HS-5 (cell line): Measurements from ENCODE around the gene EGR1.

Experiments
- DNase-seq: peaks from one replicate; pipeline ENCODE4 v3.0.0-alpha.2; 2012; ENCODE audit warnings: low read depth

Gene EGR1

DNA sequence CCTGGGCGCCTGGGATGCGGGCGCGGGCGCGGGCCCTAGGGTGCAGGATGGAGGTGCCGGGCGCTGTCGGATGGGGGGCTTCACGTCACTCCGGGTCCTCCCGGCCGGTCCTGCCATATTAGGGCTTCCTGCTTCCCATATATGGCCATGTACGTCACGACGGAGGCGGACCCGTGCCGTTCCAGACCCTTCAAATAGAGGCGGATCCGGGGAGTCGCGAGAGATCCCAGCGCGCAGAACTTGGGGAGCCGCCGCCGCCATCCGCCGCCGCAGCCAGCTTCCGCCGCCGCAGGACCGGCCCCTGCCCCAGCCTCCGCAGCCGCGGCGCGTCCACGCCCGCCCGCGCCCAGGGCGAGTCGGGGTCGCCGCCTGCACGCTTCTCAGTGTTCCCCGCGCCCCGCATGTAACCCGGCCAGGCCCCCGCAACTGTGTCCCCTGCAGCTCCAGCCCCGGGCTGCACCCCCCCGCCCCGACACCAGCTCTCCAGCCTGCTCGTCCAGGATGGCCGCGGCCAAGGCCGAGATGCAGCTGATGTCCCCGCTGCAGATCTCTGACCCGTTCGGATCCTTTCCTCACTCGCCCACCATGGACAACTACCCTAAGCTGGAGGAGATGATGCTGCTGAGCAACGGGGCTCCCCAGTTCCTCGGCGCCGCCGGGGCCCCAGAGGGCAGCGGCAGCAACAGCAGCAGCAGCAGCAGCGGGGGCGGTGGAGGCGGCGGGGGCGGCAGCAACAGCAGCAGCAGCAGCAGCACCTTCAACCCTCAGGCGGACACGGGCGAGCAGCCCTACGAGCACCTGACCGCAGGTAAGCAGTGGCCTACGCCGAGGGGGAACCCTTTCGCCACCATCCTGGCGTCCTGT, at the start of gene EGR1:
Gene EGR1, plus strand, starts transcription at position 219 of the 864 bp plus-strand sequence. Its CDS starts 283 bp downstream, at position 502.
- peak; percentile 76 for DNase-seq

DNA sequence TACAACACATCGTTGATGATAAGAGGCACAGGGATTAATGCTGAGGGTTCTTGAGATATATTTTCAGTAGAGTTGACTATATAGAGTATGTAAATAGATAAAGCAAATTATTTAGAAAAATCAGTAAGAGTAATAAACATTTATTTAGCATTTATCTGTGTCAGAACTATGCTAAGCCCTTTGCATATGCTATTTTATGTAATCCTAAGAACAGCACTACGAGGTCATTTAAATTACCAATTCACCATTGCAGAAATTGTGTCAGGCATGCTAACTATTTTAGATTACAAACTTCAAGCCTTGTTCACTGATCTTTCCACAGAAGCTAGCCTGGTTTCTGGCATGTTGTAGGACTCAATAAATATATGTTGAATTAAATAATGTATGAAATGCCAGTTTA, 46.8 kb upstream of the EGR1 start:
- DNase-seq = no peak

DNA sequence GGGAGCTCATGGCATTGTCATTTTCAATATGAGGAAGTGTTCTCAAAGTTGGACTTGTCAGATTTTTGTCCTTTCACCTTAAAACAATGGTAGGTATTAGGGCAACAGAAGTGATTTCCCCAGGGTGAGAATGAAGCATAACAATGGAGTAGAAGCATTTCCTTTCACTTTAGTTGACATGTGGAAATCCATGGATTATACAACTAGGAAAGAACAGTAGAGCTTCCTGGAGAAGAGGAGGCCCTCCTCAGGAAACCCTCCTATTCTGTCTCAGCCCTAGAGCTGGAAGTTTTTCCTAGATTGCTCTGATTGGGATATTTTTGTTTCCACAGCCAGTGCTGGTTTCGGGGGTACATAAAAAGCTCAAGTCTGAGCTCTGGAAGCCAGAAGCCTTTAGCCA, 40.2 kb upstream of the EGR1 start:
- DNase-seq = no peak

DNA sequence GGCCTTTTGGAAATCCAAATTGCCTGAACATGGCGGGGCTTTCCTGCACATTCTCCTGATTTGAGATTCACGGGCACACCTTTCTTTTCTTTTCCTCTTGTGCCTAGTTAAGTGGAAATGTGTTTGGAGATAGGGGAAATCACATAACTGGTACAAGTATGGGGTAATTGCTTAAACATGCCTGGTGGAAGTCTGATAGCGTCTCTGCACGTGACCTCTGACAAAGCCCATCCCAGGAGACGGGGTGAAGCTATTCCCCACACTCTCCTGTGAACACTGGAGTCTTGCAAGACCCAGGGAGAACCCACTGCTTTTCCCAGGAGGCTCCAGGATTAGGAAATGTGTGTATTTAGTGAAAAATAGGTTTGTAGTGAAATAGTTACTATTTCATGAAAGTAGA, 29.3 kb upstream of the EGR1 start:
- no peak for DNase-seq

DNA sequence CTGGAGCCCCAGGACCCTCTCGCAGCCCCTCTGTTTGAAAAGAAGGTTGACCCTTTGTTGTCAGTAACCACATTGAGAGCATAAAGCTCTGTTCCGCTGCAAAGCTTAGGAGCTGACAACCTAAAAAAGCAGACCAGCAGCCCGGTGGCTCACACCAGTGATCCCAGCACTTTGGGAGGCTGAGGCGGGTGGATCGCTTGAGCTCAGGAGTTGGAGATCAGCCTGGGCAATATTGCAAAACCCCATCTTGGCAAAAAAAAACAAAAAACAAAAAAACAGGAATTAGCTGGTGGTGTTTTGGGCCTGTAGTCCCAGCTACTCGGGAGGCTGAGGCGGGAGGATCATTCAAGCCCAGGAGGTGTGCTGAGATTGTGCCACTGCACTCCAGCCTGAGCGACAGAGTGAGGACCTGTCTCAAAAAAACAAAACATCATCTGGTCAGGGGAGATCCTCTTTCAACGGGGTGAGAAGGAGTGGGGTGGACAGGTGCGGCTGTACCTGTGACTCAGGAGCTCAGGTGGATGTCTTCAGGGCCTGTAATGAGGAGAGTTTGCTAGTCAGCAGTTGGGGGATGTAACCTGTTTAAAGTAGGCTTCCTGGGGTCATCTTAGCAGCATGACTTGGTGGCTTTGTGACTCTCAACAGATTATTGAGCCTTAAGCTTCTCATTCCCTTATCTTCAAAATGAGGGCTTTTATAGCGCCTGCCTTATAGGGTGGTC, 27.1 kb upstream of the EGR1 start:
- DNase-seq = no peak

DNA sequence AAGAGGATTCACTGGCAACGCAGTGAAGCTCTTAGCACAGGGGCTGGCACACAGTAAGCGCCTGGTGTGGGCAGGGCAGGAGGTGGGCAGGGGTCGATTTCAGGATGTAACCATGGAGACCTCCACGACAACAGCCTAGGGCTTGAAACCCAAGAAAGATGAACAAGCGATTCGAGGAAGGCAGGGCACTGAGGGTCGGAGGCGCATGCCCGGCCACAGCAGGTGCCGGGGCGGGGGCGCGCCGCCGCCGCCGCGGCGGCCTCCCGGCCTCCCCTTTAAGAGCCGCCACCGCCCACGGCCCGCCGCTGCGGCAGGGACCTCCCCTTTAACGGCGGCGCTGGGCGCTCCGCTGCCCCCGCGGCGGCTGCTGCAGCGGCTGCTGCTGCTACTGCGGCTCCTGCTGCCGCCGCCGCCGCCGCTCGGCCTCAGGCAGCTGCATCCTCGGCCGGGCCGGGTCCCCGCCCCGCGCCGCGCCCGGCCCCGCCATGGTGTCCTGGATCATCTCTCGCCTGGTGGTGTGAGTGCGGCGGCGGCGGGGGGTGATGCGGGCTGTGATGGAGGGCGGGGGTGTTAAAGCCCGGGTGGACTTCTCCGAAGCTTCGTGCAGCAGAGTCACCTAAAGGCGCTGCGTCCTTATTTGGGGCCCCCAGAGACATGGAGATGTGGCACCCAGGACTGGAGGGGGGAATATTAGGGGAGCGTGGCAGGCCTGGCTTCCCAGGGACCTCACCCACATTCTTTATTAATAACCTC, 26.4 kb upstream of the EGR1 start, which contains the start of gene REEP2:
Gene REEP2, plus strand, starts transcription at position 334 of the 753 bp plus-strand sequence. Its CDS starts 152 bp downstream, at position 486.
- no peak for DNase-seq

DNA sequence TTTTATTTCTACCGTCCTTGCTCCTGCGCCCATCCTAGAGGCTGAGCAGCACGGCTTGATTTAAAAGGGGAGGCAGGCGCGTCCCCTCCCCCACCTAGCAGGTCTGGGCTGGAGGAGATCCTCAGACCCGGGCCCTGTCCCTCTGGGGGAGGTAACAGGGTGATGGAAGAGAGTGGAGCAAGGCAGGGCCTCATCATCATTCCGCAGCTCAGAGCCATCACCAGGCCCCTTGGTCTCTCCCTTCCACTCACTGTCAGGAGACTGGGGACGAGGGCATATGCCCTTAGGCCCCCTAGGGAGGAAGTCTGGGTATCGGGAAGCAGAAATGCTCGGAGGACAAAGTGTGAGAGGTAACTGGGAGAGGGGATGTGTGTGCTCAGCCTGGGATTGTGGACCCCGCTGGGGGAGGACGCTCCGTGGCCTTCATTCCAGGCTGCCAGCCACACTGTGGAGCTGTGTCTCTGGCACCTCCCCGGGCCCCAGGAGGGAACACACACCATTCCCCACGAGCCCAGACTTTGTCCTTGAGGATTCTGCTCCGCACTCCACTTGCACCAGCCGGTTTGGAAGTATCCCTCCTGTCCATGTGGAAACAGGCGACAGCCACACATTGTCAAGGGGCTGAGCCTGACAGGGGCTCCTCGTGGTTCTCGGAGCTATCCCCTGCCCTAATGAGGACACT, 25.7 kb upstream of the EGR1 start:
- DNase-seq = no peak

DNA sequence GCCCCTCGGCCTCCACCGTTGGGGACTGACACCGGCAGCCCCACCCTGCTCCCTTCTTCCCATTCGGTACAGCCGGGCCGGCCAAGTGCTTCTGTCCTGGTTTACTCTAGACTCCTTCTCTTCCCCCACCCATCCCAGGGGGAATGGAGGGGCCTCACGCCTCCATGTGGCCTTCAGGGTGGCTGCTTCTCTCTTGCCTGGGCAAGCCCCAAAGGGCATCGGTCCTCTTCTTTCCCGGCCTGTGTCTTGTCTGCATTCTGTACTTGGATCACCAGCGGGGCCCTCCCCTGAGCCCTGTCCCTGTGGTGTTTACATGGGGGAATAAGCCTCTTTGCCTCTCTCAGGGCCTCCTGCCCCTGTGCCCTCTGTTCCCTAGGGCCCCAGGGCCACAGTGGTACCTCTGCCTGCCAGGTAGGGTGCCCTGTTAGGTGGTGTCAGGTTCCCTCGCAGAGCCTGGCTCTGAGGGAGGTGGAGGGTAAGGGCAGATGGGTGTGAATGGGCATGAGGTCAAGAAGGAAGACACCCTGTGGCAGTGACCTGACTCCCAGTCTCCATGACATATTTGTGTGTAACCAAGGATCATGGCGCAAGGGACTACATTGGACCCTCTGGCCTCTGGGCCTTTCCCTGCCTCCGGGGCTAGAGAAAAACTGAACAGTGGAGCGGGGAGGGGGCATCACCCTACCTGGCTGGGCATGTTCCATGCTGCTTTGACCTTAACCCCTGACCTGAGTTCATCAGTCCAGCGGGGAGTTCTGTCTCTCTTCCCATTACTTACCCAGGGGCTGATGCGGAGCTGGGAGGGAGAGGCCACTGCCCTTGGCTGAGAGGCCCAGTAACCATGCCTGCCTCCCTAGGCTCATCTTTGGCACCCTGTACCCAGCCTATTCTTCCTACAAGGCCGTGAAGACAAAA, 24.9 kb upstream of the EGR1 start:
- no peak for DNase-seq

DNA sequence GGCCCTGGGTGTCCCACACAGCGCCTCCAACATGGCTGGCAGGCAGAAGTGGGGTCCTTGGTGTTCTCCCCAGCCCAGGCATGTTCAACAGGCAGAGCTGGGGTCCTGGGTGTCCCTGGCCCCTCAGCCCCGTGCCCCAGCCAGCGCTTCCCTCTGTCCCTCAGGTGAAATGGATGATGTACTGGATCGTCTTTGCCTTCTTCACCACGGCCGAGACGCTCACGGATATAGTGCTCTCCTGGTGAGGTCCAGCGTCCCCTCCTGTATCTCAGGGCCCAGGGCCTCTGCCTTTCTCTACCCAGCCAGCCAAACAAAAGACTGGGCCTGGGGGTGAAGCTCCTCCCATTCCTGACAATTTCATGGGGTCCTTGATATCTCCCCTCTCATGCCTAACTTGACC, 24.1 kb upstream of the EGR1 start:
- no peak for DNase-seq

DNA sequence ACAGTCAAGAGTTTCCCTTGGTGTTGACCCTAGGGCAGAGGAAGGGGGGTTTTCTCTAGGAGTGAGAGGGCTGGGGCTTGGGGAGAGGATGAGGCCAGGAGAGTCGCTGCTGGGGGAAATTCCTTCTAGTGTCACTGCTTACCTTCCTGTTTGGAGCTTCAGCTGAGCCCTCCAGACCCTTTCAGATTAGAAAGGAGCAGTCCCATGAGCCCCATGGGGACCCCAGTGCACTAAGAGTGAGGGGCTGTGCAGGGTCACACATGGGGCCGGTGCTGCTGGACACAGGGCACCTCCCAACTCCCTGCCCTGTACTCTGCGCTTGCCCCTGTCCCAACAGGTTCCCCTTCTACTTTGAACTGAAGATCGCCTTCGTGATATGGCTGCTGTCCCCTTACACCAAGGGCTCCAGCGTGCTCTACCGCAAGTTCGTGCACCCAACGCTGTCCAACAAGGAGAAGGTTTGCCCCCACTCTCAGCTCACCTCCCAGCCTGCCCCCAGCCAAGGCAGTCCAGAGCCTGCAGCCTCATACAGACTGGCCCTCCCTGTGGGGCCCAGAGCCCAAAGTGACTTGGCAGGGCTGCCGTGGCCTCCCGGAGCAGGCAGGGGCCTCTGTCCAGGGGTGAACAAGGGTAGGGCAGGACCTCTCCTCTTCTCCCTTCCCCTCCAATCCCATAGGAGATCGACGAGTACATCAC, 21.1 kb upstream of the EGR1 start:
- DNase-seq = no peak

DNA sequence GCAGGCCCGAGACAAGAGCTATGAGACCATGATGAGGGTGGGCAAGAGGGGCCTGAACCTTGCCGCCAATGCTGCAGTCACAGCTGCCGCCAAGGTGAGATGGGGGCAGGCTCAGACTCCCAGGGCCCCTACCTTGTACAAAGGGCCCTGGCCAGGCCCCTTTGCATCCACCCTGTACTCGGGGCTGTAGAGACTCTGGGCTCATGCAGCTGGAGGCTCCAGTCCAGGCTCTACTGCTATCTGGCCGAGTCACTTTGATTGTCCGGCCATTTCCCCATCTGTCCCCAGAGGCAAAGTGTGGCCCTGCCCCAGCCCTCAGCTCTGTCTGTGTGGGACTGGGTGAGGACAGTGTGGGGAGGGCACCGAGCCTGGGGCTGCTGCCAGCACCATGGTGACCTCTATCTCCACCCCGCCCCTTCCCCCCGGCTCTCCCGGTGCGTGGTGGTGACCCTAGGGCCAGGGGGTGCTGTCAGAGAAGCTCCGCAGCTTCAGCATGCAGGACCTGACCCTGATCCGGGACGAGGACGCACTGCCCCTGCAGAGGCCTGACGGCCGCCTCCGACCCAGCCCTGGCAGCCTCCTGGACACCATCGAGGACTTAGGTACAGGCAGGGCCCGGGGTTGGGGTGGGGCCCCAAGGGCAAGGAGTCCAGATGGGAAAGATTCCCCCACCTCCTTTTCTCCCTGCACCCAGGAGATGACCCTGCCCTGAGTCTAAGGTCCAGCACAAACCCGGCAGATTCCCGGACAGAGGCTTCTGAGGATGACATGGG, 20.3 kb upstream of the EGR1 start:
- DNase-seq = no peak

DNA sequence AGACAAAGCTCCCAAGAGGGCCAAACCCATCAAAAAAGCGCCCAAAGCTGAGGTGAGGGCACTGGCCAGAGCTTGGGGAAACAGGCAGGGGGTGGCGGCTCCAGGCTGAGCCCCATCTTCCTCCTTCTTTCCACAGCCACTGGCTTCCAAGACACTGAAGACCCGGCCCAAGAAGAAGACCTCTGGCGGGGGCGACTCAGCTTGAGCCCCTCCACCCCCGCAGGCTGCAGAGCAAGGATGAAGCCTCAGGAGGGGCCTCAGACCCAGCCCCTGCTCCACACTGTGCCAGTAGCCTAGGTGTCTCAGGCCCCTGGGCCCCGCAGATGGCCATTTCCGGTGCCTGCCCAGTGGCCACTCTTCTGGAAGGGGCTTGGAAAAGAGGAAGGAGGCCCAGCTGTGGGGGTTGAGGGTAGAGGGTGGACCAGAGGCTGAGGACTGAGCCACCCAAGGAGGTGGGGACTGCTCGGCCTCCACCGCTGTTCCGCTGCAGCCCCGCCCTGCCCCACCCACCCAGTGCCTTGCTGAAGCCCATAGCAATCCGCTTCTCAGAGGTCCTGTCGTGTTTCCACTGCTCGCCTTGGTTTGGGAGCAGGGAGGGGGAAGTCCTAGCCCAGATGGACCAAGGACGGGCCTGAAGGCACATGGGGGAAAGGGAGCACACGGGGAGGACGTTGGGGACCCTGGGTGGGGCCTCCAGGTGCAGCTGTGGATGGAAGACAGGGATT, 19.6 kb upstream of the EGR1 start:
- DNase-seq = no peak

DNA sequence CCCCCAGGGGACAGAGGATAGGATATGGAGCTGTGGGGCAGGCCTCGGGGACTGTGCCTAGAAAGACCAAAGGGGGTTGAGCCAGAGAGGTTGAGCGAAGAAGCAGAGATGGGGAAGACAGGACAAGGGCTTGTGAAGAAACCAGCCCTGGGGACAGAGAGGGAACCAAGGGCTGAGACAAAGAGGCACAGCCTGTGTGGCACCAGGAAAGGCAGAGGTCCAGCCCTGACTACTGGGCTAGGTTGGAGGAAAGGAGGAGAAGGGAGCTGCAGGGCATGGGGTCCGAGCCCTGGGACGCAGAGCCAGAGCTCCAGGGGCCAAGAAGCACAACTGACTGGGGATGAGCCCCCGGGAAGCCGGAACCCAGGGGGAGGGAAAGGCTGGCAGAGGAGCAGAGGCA, 17.2 kb upstream of the EGR1 start:
- DNase-seq = no peak

DNA sequence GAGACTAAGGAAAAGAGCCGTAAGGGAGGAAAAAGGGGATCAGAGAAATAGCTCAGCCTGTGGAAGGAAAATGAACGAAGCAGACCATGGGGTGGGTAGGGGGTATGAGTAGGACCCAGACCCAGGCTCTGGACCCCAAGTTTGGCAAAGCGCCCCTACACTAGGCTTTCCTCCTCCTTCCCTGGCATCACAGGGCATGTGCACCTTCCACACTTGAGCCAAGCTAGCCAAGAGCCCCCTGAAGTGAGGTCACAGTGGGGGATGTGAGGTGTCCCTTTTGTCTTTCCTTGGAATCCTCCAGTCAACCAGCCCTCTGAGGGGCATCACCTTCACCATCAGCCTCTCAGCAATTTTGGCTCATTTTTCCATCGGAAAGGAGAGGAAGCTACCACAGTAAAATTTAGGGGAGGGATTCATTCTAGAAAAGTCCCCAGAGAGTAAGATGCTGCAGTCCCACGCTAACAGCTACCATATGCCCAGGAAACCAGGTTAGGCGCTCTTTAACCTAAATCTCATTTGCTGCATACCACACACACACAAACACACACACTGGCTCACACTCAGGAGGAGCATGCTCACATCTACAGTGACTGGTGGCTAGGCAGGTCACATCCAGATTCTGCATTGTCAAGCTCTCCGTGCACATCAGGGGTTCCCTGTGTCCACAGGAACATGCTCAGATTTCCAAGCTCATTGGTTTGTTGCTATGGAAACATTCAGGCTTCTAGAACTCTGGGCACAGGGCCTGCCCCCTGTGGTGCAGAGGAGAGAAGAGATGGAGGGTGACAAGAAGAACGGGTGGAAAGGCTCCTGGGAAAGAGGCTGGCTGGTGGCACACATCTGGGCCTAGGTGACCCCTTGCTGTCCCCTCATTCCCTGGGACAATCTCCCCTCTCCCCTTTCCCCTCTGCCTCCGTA, 16.5 kb upstream of the EGR1 start:
- no peak for DNase-seq

DNA sequence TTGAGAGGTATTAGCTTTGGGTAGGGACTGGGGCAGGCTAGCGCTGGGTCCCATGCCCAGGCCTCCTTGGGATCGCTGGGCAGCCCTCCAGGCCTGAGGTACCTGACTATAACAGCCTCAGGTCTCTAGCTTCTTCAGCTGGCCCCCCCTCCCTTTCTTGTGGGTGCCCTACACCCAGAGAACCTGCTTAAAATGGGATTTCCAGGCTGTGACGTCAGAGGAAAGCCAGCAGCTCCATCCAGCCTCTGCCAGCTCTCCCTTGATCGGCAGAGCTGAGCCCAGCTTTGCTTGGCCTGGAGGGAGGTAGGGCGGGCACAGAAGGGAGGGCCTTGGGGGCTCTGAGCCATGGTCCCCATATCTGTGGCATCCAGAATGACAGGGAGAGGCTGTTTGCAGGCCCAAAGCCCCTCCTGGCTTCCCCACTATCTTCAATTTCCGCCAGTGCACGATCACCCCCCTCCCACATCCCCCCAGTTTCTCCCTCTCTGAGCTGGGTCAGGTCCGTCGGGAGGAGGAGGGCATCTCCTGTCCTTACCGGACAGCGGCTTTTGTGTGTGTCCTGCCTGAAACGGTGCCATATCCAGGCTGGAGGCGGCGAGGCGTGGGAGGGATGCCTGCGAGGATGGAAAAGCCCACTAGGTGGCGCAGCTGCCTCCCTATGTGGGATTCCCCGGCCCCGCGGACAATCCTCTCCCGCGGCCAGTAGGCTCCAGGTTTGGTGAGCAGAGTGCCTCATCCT, 15.6 kb upstream of the EGR1 start:
- DNase-seq = peak; percentile 36

DNA sequence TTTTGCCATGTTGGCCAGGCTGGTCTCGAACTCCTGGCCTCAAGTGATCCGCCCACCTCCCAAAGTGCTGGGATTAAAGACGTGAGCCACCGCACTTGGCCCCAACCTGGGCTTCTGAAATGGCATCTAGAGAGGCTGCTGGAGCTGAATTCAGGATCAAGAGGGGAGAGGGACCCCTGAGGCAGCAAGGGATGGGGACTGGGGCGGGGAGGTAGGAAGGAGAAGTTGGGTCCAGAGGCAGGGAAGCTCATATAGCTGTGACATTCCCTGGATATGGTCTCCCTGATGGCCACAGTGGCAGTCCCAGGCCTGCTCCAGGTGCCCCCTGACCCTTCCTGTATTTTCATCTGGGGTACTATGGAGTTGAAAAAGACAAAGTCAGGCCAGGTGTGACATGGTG, 14.3 kb upstream of the EGR1 start:
- no peak for DNase-seq

DNA sequence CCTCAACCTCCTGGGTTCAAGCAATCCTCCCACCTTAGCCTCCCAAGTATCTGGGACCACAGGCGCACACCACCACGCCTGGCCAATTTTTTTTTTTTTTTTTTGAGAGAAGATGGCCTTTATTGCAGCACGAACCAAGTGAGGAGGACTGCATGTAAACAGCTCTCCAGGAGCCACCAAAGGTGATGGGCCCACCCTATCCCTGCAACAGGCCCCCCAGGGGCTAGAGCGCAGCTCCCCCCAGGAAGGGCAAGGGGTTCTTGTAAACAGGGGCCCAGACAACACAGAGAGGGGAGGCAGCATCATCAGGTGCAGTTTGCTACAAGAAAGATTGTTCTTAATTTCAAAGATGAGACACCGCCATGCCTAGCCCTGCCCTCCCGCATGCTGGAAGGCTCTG, 12.6 kb upstream of the EGR1 start:
- no peak for DNase-seq
